Measurements from ENCODE around the gene TSPO. TPM values are rescaled to one million over a fixed set of nuclear protein-coding genes. Genes with fewer than 3 reads are reported as not detected.

The TSPO gene
- 224 and 354 TPM in 2 replicates for total RNA-seq

DNA sequence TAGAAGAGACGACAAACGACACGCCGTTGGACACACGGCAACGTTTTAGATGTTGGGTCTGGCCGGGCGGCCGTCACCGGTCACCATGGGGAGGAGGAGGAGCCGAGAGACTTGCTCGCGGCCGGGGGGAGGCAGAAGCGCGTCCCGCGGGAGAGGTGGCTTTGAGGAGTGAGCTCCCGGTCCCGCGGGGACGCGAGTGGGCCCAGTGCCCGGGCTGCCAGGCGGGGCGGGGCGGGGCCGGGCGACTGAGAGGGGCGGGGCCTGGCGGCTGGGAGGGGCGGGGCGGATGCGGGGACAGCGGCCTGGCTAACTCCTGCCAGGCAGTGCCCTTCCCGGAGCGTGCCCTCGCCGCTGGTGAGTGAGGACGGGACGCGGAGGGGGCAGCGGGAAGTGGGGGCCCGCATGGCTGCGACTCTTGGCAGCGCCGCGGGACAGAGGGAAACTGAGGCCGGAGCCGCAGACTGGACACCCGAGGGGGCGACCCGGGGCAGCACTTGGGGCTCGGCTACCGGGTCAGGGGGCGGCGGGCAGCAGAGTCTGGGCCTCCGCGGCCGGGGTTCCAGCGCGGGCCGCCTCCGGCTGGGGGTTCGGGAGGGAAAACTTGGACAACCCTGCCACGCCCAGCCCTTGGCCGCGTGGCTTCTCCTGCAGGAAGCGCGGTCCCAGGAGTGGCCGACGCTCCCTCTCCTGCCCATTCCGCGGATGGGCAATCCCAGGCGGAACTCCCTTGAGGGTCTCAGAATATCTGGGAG, at the start of gene TSPO:
Gene TSPO (plus strand): TSS at position 309 of the 752 bp plus-strand sequence. CDS start 7,680 bp downstream, outside the sequence.

DNA sequence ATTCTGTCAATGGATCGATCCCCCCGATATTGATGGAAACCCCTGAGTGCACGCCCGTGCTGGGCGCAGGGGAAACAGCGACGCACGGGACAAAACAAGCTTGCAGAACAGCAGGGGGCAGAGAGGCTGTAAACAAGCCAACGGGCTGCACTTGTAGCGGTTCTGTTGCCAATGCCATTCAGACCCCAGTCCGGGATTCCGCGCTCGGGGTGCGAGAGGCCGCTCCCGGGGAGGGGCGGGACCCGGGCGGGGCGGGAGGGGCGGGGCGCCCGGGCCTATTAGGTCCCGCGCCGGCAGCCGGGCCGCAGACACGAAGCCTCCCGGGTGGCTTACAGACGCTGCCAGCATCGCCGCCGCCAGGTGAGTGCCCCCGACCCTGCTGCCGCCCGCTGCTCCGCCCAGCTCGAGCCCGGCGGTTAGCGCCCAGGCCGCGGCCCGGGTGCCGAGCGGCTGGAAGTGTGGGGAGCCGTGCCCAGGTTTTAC, 40.9 kb upstream of the TSPO start, which contains the start of gene BIK:
Gene BIK (plus strand): TSS at position 307 of the 483 bp plus-strand sequence. CDS start 13,273 bp downstream, outside the sequence.

DNA sequence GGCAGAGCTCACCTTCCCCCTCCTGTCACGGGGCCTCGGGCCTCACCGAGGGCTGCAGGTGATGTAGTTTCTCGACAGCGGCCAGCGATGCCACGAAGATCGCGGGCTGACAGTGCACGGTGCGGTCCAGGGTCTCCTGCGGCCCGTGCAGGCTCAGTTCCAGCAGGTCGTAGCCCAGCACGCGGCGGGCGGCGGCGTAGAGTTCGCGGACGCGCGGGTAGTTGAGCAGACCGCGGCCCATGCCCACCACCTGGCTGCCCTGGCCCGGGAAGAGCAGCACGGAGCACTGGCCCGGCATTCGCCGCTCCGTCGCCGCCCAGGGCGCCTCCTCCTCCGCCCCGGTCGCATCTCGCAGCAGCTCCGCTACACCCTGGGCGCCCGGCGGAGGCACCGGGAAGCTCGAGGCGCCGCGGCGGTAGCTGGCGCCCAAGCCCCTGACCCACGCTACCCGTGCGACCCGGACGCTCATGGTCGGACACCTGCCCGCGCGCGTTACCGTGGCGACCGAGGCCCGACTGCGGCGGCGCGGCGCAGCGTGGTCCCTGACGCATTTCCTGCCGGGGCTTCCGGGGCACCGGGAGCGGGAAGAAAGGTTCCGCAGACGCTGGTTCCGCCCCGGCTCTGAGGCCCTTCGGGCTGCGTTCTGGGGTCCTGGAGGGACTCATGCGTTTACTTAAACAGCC, 8.3 kb upstream of the TSPO start, which contains the start of gene MCAT:
Gene MCAT (minus strand): TSS at position 519 of the 683 bp plus-strand sequence. CDS start 50 bp downstream, at position 469.

DNA sequence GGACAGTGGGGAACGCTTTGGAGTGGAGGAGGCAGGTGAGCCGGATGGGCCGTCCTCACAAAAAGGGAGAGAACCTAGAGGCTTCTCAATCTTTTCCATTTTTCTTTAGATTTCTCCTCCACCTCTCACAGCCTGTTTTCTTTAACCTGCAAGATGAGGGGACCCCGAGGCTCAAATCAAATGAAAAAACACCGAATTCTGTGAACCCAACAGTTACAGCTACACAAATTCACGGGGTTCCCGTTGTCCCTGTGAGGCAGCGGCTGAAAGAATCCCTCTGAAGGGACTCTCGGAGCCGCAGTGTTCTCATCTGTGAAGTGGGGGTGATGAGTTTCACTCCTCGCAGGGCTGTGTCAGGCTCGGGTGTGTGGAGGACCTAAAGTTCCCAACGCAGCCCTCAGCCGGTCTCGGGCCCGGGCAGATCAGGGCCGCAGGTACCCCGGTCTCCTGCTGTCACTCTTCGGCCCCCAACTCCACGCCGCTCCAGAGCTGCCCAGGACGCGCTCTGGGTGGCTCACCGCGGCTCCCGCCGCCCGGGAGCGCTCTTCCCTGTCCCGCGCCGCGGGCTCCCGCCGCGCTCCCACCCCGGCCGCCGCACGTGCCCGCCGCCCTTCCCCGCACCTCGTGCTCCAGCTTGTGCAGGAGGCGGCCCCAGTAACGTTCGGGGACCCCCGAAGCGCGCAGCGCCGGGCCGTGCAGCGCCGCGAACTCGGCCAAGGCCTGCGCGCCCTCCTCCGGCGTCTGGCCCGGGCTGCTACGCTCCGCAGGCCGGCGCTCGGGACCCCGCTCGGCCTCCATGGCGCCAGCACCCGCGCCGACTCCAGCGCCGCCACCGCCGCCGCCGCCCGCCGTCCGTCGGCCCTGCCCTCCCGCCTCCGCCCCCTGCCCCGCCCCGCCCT, 35.2 kb downstream of the TSPO start, which contains the start of gene TTLL12:
Gene TTLL12 (minus strand): TSS at position 863 of the 899 bp plus-strand sequence. CDS start 65 bp downstream, at position 798.

Other genes starting within 250 kb of the TSPO start
- gene PACSIN2, start 136.4 kb upstream of the TSPO start, total RNA-seq = 48.3 and 60.1 TPM in 2 replicates
- gene TTLL1, start 62.2 kb upstream of the TSPO start, total RNA-seq = 11.5 and 16.2 TPM in 2 replicates
- gene BIK, start 40.8 kb upstream of the TSPO start, total RNA-seq = not detected in 2 replicates
- gene MCAT, start 8.2 kb upstream of the TSPO start, total RNA-seq = 8.2 and 11.1 TPM in 2 replicates
- 25.8 and 39.2 TPM in 2 replicates for gene TTLL12, start 35.6 kb downstream of the TSPO start, total RNA-seq
- not detected in 2 replicates for gene SCUBE1, start 191.8 kb downstream of the TSPO start, total RNA-seq